Coronary artery (tissue), 2 donors: ENCODE data around the gene DEFB118.
"Not testable (repeated sequence)": the region's sequence is repeated elsewhere in the genome, so short reads cannot be mapped to it uniquely, and the experiment has no call there.

ENCODE experiments used
- DNase-seq: peaks from one replicate; pipeline ENCODE4 v3.0.0-alpha.2; 2017; ENCODE audit warnings: low spot score
- H3K27ac ChIP-seq, 2 donors: fragments of 200-600 bp; sonication (generic); one replicate each; pipeline ENCODE4 v1.5.1; 2016 to 2019
- H3K4me3 ChIP-seq: fragments of 200-600 bp; sonication (generic); 2 replicates; pipeline ENCODE4 v1.5.1; 2016; ENCODE audit warnings: mild to moderate bottlenecking, moderate library complexity
- TF ChIP-seq, protein P1 (sequence below): fragments of 200-600 bp; sonication (generic); IDR thresholded peaks from one replicate; pipeline ENCODE4 v1.5.1; 2019; ENCODE audit warnings: antibody characterized with exemption

Gene DEFB118, protein sequence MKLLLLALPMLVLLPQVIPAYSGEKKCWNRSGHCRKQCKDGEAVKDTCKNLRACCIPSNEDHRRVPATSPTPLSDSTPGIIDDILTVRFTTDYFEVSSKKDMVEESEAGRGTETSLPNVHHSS

DNA sequence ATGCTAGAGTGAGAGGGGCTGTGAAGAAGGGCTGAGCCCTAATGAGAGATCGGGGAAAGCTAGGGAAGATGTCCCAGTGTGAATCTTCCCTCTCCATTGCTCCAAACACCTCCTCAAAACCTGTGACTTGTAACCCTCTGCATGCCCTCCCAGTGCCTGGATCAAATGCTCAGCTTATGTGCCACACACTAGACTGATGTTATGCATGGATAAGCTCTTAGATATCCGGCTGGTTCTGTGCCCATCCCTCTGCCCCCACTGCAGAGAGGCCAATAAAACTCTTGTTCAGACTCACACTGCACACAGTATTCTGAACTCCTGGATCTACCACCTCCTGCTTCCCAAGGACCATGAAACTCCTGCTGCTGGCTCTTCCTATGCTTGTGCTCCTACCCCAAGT is at the start of gene DEFB118:
Gene DEFB118 (plus strand): TSS at position 301 of the 400 bp plus-strand sequence. CDS start 50 bp downstream, at position 351.
- TF ChIP-seq, protein P1, sequence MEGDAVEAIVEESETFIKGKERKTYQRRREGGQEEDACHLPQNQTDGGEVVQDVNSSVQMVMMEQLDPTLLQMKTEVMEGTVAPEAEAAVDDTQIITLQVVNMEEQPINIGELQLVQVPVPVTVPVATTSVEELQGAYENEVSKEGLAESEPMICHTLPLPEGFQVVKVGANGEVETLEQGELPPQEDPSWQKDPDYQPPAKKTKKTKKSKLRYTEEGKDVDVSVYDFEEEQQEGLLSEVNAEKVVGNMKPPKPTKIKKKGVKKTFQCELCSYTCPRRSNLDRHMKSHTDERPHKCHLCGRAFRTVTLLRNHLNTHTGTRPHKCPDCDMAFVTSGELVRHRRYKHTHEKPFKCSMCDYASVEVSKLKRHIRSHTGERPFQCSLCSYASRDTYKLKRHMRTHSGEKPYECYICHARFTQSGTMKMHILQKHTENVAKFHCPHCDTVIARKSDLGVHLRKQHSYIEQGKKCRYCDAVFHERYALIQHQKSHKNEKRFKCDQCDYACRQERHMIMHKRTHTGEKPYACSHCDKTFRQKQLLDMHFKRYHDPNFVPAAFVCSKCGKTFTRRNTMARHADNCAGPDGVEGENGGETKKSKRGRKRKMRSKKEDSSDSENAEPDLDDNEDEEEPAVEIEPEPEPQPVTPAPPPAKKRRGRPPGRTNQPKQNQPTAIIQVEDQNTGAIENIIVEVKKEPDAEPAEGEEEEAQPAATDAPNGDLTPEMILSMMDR = no peak

DNA sequence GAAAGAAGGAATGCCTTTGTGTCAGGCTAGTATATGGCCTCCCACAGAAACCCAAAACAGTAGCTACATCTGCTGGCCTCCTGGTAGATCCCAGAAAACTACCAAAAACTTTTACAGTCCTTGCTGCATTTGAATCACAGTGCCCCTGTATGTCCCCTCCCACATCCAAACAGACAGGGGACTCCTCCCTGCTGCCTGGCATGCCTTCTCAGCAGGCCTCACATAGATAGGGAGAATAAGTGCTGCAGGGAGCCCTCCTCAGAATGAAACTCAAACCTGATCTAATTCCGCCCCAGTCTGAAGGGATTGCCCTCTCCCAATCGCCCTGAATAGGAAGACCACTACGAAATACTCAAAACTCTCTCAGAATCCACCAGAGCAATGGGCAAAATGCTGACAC is 45.9 kb upstream of the DEFB118 start:
- Histone ChIP-seq H3K27ac (no peak overlapping the region), H3K4me3 (no peak overlapping the region)
- no peak for DNase-seq
- TF ChIP-seq, protein P1 = no peak

More for the DNA sequence above, at the start of gene DEFB118:
- DNase-seq = no peak
- no peak within 1 kb of the TSS for H3K4me3 ChIP-seq
- no peak within 1 kb of the TSS for H3K27ac ChIP-seq

DNA sequence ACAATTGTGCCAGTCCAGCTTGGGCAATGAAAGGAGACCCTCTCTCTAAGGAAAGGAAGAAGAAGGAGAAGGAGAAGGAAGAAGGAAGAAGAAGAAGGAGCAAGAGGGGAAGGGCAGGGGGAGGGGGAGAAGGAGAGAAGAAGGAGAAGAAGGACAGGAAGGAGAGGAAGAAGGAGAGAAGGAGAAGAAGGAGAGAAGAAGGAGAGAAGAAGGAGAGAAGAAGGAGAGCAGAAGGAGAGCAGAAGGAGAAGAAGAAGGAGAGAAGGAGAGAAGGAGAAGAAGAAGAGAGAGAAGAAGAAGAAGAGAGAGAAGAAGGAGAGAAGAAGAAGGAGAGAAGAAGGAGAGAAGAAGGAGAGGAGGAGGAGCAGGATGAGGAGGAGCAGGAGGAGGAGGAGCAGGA is 37.5 kb upstream of the DEFB118 start:
- TF ChIP-seq, protein P1 = no peak
- DNase-seq = no peak

DNA sequence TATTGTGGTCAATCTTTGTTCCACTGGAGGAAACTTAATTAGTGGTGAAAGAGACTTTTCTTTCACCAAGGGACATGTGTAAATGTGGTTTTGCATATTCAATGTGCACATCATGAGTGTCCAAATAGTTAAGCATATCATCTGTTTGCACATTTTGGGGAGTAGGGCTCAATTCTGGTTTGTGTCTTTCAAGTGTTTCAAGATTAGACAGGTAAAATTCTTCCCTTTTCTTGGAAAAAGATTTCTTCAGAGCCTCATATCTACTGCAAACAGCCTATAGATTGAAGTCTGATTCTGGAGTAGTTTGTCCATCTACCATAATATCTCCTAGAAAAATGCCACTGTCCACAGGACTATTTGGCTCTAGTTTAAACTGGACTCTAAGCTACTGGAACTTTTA is 26.9 kb upstream of the DEFB118 start:
- TF ChIP-seq, protein P1 = no peak
- no peak overlapping the region for H3K27ac ChIP-seq
- H3K4me3 ChIP-seq = no peak overlapping the region
- no peak for DNase-seq

More for the DNA sequence above, 37.5 kb upstream of the DEFB118 start:
- Histone ChIP-seq H3K27ac (no peak overlapping the region), H3K4me3 (no peak overlapping the region)

DNA sequence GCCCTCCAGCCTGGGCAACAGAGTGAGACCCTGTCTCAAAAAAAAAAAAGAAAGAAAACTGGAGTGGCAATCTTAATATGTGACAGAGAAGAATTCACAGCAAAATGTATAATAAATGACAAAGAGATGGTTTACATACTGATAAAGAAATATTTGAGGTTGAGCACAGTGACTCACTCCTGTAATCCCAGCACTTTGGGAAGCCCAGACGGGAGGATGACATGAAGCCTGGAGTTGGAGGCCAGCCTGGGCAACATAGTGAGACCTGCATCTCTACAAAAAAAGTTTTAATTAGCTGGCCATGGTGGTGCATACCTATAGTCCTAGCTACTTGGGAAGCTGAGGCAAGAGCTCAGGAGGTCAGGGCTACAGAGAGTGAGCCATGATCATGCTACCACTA is 12.4 kb upstream of the DEFB118 start:
- H3K4me3 ChIP-seq = no peak overlapping the region
- TF ChIP-seq, protein P1 = no peak

DNA sequence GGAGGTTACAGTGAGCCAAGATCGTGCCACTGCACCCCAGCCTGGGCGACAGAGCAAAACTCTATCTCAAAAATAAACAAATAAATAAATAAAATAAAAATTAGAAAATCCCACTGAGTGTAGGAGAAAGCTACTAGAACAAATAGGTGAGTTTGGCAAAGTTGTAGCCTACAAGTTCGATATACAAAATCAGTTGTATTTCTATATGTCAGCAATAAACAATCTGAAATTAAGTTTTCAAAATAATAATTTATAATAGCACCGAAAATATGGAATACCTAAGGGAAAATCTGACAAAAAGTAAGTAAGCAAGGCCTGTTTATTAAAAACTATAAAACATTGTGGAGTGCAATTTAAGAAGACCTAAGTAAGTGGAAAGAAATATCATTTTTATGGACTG is 5.1 kb upstream of the DEFB118 start:
- DNase-seq = no peak
- H3K4me3 ChIP-seq = no peak overlapping the region

More for the DNA sequence above, 12.4 kb upstream of the DEFB118 start:
- no peak for DNase-seq
- no peak overlapping the region for H3K27ac ChIP-seq

DNA sequence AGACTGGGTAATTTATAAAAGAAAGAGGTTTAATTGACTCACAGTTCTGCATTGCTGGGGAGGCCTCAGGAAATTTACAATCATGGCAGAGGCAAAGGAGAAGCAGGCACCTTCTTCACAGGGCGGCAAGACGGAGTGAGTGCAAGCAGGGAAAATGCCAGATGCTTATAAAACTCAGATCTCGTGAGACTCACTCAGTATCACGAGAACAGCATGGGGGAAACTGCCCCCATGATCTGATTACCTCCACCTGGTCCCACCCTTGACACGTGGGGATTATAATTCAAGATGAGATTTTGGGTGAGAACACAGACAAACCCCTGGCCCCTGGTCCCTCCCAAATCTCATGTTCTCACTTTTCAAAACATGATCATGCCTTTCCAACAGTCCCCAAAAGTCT is 4.1 kb upstream of the DEFB118 start:
- not testable (repeated sequence) for H3K27ac ChIP-seq, H3K4me3 ChIP-seq, DNase-seq

More for the DNA sequence above, 5.1 kb upstream of the DEFB118 start:
- TF ChIP-seq, protein P1 = no peak
- no peak overlapping the region for H3K27ac ChIP-seq
